HG03066 (cell line): ENCODE measurements around the gene MYF6.
"Not testable (repeated sequence)": the region's sequence is repeated elsewhere in the genome, so short reads cannot be mapped to it uniquely, and the experiment has no call there.

Experiments
- ATAC-seq: cut with Tn5 transposase; IDR thresholded peaks from one replicate; pipeline ENCODE4 v1.9.1; 2021; ENCODE audit warnings: low read depth; ENCODE audit not compliant: unreplicated experiment

MYF6 gene

GRCh38 chr12:80707126-80707829 is at the start of gene MYF6:
Gene MYF6, plus strand, starts transcription at chr12:80707634. Its CDS starts 86 bp downstream, at chr12:80707720.
- no peak for ATAC-seq

- no peak for ATAC-seq
Observed at GRCh38 chr12:80659512-80660063, 47.8 kb upstream of the MYF6 start.

DNA sequence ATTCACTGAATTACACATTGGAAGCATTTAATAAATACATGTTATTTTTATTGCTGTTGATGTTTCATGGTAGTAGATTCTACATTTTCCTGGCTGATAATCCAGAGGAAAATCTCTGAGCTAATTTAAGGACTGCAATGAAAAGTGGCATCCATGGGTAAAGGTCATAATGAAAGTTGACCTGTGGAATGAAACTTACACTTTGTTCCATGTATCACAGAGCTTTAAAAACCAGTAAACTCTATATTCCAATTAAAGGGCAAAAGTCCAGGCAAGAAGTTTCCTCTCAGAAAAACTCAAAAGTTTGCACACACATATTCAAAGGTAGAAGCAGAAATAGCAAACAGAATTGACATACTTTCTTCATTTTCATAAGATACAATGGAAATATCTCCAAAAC is 44.8 kb upstream of the MYF6 start:
- ATAC-seq, result no peak

- no peak for ATAC-seq
Observed at GRCh38 chr12:80670214-80670613, 37.2 kb upstream of the MYF6 start.

DNA sequence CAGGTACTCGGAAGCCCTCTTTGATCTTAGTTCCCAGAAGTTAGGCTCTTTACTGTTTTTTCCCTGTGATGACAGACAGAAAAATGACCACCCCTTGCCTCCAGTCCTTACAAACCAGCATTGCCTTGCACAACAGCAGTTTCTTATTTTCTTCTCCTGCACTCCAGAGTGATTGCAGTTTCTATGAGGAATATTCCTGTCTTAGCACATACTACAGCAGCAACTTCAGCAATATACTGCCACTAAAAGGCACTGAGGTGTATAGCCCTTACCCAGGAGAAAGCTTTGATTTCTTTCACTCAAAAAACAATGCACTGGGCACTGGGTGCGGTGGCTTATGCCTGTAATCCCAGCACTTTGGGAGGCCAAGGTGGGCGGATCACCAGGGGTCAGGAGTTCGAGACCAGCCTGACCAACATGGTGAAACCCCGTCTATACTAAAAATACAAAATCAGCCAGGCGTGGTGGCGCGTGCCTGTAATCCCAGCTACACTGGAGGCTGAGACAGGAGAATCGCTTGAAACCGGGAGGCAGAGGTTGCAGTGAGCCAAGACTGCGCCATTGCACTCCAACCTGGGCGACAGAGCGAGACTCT is 31.3 kb upstream of the MYF6 start:
- ATAC-seq, result not testable (repeated sequence)

- ATAC-seq, result no peak
Observed at GRCh38 chr12:80676856-80677255, 30.6 kb upstream of the MYF6 start.

DNA sequence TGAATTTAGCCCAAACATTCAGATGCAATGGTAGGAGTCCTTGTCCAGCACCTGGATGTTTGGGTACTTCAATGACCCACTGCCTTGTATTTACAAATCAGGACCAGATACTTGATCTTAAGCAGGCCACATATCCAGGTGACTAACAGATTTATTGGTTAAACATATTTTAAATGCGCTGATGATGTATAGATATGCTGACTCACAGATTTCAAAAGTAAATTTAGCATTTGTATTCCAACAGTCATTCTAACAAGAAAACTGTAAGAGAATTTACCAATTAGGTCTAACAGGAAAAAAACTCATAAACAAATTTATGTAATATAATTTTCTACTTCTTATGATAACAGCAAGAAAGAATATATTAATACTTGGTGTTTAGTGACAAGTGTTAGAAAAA is 29.4 kb upstream of the MYF6 start:
- no peak for ATAC-seq

GRCh38 chr12:80679346-80680131 is 27.9 kb upstream of the MYF6 start:
- no peak for ATAC-seq

GRCh38 chr12:80681287-80681686 is 26.1 kb upstream of the MYF6 start:
- ATAC-seq, result no peak

DNA sequence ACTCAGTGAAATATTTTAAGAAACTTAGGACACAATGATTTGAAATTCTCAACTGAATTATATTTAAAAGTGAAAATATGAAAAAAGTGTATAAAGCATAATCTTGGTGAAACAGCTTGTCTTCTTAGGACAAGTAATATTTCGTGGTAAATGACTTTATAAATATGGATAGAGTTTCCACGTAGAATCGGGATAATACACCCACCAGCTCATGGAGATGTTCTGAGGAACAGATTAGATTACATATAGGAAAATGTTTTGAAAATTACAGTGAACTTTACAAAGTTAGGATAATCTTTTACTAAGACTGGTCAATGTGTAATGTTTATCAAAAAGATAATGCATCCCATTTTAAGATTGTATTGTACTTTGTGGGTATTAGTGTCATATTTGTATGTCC is 25.6 kb upstream of the MYF6 start:
- ATAC-seq, result no peak

DNA sequence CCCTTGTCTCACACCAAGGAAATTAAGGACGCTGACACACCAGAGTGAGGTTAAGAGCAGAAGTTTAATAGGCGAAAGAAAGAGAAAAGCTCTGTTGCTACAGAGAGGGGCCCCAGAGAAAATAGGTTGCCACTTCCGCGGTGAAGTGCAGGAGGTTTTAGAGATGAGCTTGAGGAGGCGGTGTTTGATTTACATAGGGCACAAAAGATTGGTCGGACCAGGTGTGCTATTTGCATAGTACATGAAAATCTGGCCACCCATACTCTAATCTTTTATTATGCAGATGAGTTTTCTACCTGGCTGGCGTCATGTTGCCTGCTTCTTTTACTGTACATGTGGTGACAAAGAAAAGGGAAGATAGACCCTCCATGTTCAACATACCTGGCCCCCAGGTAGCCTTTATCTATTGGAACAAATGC is 23.3 kb upstream of the MYF6 start:
- no peak for ATAC-seq

DNA sequence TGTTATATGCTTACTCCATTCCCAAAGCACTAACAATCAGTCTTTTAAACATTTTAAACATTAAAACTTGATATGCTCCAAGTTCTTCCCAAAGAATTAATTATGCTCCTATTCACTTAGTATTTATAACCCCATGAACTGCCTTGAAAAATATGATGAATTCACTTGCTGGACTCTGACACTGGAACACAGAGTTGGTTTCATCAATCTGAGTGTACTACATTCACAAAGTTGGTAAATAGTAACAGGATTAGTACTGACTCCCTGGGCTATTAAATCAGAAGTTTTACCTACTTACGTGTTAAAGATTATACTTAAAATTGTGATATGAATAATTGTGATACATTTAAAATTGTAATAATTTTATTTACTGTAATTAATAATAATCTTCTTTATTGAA is 17.3 kb upstream of the MYF6 start:
- ATAC-seq, result no peak

- ATAC-seq, result no peak
Observed at GRCh38 chr12:80690513-80690912, 16.9 kb upstream of the MYF6 start.

- ATAC-seq, result peak; percentile 61
Observed at GRCh38 chr12:80692114-80692513, 15.3 kb upstream of the MYF6 start.

- no peak for ATAC-seq
Observed at GRCh38 chr12:80697270-80697887, 10.1 kb upstream of the MYF6 start.

GRCh38 chr12:80698256-80698655 is 9.2 kb upstream of the MYF6 start:
- ATAC-seq, result no peak

- ATAC-seq, result no peak
Observed at GRCh38 chr12:80698847-80699542, 8.4 kb upstream of the MYF6 start.

GRCh38 chr12:80700327-80700726 is 7.1 kb upstream of the MYF6 start:
- ATAC-seq, result no peak

DNA sequence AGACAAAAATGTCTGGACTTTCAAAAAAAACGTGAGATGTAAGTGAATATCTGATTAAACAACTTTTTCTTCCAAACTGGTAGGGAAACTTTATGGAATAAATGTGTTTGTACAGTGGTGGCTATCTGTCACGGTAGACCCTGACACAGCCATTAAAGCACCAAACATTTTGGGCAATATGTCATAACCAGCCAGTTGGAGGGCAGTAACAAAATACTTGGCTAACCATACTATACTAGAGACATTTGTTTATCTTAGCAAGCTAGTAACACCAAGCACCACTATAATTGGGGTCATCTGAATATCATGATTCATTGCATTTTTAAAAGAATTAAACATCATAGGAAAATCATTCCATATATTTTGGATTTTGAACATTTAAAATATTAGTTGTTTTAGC is 6.0 kb upstream of the MYF6 start:
- ATAC-seq, result no peak
